Astrocyte of the cerebellum (primary cell): ENCODE measurements around the gene ZNF516.

Experiments used
- DNase-seq: peaks from one replicate; pipeline ENCODE4 v3.0.0-alpha.2; 2011; ENCODE audit warnings: low read depth
- H3K4me3 ChIP-seq: 2 replicates; pipeline ENCODE4 v1.5.1; 2011; ENCODE audit warnings: mild to moderate bottlenecking, low read depth, low read length, moderate library complexity
- in situ Hi-C: cut with HindIII; loops from 2 replicates; pipeline ENCODE4 v1.10.0; 2017; ENCODE audit warnings: low sequenced_read_pairs
- TF ChIP-seq, protein P1 (sequence below): IDR thresholded peaks from 2 replicates; pipeline ENCODE4 v1.5.1; 2012; ENCODE audit warnings: low read length, low read depth, moderate library complexity, mild to moderate bottlenecking; ENCODE audit errors: missing control alignments

Gene ZNF516

DNA sequence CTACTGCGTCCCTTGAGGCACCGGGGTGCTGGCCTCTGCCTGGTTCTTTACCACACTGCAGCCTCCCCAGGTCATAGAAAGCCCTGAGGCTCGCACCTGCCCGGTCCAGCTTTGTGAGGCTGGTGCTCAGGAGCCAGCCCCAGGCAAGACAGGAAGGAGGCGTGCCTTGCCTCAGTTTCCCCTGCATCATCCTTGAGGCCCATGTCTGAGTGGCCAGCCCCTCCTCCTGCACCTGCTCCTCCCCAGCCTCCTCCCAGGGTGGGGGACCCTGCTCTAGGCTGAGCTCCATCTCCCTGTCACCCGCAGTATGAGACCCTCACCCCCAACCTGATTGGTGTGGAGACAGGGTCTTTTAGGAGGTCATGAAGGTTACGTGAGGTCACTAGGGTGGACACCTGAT lies 147.7 kb downstream of the ZNF516 start:
- TF ChIP-seq, protein P1, sequence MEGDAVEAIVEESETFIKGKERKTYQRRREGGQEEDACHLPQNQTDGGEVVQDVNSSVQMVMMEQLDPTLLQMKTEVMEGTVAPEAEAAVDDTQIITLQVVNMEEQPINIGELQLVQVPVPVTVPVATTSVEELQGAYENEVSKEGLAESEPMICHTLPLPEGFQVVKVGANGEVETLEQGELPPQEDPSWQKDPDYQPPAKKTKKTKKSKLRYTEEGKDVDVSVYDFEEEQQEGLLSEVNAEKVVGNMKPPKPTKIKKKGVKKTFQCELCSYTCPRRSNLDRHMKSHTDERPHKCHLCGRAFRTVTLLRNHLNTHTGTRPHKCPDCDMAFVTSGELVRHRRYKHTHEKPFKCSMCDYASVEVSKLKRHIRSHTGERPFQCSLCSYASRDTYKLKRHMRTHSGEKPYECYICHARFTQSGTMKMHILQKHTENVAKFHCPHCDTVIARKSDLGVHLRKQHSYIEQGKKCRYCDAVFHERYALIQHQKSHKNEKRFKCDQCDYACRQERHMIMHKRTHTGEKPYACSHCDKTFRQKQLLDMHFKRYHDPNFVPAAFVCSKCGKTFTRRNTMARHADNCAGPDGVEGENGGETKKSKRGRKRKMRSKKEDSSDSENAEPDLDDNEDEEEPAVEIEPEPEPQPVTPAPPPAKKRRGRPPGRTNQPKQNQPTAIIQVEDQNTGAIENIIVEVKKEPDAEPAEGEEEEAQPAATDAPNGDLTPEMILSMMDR, result no peak
- DNase-seq, result no peak
- in situ Hi-C loops, result no loop called here
- H3K4me3 ChIP-seq, result no peak overlapping the region

DNA sequence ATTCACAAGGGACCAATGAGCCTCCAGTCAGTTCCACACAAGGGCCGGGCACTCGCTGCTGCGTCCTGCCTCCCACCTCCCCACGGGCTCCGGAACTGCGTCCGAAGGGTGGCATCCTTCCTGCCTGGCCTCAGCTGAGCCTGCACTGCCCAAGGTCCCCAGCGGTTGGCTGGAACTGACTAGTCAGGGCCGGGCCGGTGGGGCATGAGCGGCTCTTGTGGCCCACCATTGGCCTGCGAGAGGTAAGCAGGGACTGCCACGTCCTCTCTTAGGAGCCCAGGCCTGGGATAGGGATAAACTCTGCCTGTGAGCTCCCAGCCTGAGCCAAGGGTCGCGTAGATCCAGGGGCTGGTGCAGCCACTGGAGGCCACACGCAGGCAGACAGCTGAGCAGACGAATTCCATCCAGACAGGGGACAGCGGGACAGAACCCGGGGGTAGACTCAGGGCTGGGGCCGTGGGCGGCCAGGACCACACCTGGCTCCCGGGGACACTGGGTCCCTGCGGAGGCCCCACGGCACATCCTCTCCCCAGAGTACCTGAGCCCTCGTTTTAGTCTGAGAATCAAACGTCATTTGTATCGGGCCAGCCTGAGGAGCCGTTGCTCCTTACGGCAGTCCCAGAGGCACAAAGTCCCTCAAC lies 148.4 kb downstream of the ZNF516 start:
- in situ Hi-C loops, result no loop called here
- TF ChIP-seq, protein P1, result no peak
- DNase-seq, result no peak
- no peak overlapping the region for H3K4me3 ChIP-seq

DNA sequence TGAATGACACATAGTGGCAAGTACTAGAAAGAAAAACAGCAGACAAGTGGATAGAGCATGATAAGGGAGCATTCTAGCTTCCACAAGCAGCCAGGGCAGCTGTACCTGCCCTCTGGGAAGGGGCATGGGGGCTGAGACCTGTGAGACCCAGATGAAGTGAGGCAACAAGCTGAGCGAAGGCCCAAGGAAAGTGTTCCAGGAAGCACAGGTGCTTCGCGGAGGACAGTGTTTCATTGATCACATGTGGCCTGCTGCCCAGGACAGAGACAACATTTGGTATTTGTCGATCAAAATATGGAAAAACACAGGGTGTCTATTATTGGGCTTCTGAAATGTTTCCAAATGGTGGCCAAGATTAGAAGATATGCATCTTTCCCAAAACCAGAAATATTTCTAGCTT lies 149.1 kb downstream of the ZNF516 start:
- H3K4me3 ChIP-seq, result no peak overlapping the region
- no peak for DNase-seq
- in situ Hi-C loops, result no loop called here
- TF ChIP-seq, protein P1, result no peak

DNA sequence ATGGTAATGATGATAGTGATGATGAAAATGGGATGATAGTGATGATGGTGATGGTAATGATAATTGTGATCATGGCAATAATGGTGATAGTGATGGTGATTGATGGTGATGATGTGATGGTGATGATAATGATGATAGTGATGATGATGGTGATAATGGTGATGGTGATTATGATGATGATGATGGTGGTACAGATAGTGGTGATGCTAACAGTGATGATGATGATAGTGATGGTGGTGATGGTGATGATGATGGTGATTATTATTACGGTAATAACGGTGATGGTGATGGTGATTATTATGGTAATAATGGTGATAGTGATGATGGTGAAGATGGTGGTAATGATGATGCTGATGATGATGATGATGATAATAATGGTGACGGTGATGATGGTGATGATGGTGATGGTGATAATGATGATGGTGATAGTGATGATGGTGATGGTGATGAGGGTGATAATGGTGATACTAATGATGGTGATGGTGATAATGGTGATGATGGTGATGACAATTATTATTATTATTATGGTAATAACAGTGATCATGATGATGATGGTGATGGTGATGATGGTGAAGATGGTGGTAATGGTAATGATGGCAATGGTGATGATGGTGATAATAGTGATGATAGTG lies 151.0 kb downstream of the ZNF516 start:
- in situ Hi-C loops, result loop anchor here (5.0 kb wide), 1 partner anchor 107 kb away; no protein-coding TSS in a partner anchor
- TF ChIP-seq, protein P1, result no peak
- DNase-seq, result no peak
- H3K4me3 ChIP-seq, result no peak overlapping the region

DNA sequence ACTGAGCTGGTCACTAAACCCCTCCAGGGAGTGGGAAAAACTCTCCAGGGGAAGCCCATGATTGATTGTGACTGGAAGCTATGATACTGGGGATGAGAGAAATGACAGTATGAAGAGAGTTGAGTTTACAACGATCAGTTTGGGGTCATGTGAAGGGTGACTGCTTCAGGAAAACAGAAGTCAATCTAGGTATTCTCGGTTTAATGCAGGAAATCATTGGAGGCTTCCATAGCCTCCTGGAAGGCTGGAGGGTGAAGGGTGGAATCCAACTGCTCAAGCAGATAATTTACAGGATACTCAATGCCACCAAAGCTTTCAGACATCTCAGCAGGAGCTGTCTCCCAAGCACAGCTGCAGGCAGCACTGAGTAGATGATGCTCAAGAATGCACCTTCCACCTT lies 154.6 kb downstream of the ZNF516 start:
- no peak for DNase-seq
- no peak overlapping the region for H3K4me3 ChIP-seq
- TF ChIP-seq, protein P1, result no peak
- in situ Hi-C loops, result loop anchor here (5.0 kb wide), 1 partner anchor 103 kb away; no protein-coding TSS in a partner anchor

DNA sequence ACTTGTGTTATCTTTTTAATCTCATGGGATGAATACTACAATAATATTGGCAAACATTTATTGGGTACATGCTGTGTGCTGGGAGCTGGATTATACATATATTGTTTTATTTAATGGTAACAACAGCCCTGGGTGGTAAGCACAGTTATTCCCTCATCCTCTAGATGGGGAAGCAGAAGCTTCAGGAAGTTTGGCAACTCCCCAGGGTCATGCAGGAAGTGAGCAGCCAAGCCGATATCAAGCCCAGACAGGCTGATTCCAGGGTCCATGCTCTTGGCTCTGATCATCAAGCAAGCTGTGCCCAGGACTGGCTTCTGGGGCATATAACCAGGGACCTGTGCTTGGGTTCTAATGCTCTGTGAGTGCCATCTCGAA lies 155.8 kb downstream of the ZNF516 start:
- no peak overlapping the region for H3K4me3 ChIP-seq
- TF ChIP-seq, protein P1, result no peak
- DNase-seq, result no peak
- in situ Hi-C loops, result no loop called here
